Measurements from ENCODE around the gene ATOX1.
"Not testable (repeated sequence)": the region's sequence is repeated elsewhere in the genome, so short reads cannot be mapped to it uniquely, and the experiment has no call there.

Gene ATOX1

GRCh38 chr5:151758430-151759241, at the start of gene ATOX1:
Gene ATOX1 (minus strand): TSS chr5:151758631. CDS start chr5:151758551, 80 bp downstream.
- DNase-seq, result peak; percentile 34

GRCh38 chr5:151805414-151806223, 47.2 kb upstream of the ATOX1 start:
- DNase-seq, result no peak

- DNase-seq, result peak; percentile 69
Measured at GRCh38 chr5:151800532-151800931, 42.1 kb upstream of the ATOX1 start.

- DNase-seq, result no peak
Measured at GRCh38 chr5:151799407-151799806, 41.0 kb upstream of the ATOX1 start.

GRCh38 chr5:151798674-151799073, 40.2 kb upstream of the ATOX1 start:
- DNase-seq, result no peak

- no peak for DNase-seq
Measured at GRCh38 chr5:151795426-151795825, 37.0 kb upstream of the ATOX1 start.

- DNase-seq, result no peak
Measured at GRCh38 chr5:151793358-151793757, 34.9 kb upstream of the ATOX1 start.

- DNase-seq, result no peak
Measured at GRCh38 chr5:151787817-151788216, 29.4 kb upstream of the ATOX1 start.

GRCh38 chr5:151786468-151786867, 28.0 kb upstream of the ATOX1 start:
- DNase-seq, result no peak

GRCh38 chr5:151784141-151784540, 25.7 kb upstream of the ATOX1 start:
- no peak for DNase-seq

GRCh38 chr5:151783664-151784063, 25.2 kb upstream of the ATOX1 start:
- DNase-seq, result not testable (repeated sequence)

GRCh38 chr5:151781201-151781600, 22.8 kb upstream of the ATOX1 start:
- no peak for DNase-seq

- DNase-seq, result no peak
Measured at GRCh38 chr5:151780348-151780747, 21.9 kb upstream of the ATOX1 start.

- DNase-seq, result no peak
Measured at GRCh38 chr5:151779531-151780125, 21.2 kb upstream of the ATOX1 start.

- no peak for DNase-seq
Measured at GRCh38 chr5:151775025-151775606, 16.7 kb upstream of the ATOX1 start.

- DNase-seq, result no peak
Measured at GRCh38 chr5:151773951-151774350, 15.5 kb upstream of the ATOX1 start.

- DNase-seq, result no peak
Measured at GRCh38 chr5:151772846-151773561, 14.6 kb upstream of the ATOX1 start.

- no peak for DNase-seq
Measured at GRCh38 chr5:151772029-151772845, 13.8 kb upstream of the ATOX1 start.

GRCh38 chr5:151771259-151772028, 13.0 kb upstream of the ATOX1 start, which contains the start of gene G3BP1:
Gene G3BP1 (plus strand): TSS chr5:151771954. CDS start chr5:151786621, 14,667 bp downstream.
- DNase-seq, result peak; percentile 100

- no peak for DNase-seq
Measured at GRCh38 chr5:151770383-151771258, 12.2 kb upstream of the ATOX1 start.

All from GF-D8 (cell line).